ENCODE data around the gene LRP1B.

DNA sequence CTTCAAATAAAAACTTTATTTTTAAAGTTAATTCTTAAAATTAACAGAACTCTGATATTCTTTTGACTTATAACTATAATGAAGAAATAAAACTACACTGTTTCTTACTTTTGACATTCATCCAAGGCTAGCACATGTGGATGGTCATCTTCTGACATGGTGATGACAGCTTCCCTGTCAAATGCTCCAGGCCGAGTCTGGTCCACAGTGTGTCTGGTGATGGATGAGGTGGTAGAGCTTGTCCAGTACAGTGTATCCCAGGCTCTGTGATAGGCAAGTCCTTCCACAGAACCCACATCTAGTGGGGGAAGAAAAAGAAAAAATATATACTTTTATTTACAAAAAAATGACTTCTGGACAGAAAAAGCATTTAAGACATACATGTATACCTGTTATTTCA lies 1529.5 kb downstream of the LRP1B start:
- TF ChIP-seq, protein P1, sequence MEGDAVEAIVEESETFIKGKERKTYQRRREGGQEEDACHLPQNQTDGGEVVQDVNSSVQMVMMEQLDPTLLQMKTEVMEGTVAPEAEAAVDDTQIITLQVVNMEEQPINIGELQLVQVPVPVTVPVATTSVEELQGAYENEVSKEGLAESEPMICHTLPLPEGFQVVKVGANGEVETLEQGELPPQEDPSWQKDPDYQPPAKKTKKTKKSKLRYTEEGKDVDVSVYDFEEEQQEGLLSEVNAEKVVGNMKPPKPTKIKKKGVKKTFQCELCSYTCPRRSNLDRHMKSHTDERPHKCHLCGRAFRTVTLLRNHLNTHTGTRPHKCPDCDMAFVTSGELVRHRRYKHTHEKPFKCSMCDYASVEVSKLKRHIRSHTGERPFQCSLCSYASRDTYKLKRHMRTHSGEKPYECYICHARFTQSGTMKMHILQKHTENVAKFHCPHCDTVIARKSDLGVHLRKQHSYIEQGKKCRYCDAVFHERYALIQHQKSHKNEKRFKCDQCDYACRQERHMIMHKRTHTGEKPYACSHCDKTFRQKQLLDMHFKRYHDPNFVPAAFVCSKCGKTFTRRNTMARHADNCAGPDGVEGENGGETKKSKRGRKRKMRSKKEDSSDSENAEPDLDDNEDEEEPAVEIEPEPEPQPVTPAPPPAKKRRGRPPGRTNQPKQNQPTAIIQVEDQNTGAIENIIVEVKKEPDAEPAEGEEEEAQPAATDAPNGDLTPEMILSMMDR (IDR thresholded peaks at IDR 0.05): no peak
- no peak for TF ChIP-seq POLR2A (IDR thresholded peaks at IDR 0.05)
